ENCODE data around the gene CFAP298.

The CFAP298 gene

DNA sequence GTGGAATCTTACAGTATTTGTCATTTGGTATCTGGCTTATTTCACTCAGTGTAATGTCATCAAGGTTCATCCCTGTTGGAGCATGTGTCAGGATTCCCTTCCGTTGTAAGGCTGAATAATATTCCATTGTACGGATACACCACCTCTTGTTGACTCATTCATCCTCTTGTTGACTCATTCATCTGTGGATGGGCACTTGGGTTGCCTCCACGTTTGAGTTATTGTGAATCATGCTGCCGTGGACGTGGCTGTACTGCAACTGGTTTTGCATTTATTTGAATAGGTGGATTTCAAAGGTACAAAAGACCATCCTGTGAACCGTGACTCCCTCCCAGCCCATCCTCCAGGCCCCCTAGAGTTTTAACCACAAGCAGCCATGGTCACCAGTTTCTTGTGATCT, 15.0 kb downstream of the CFAP298 start:
- no peak for DNase-seq

DNA sequence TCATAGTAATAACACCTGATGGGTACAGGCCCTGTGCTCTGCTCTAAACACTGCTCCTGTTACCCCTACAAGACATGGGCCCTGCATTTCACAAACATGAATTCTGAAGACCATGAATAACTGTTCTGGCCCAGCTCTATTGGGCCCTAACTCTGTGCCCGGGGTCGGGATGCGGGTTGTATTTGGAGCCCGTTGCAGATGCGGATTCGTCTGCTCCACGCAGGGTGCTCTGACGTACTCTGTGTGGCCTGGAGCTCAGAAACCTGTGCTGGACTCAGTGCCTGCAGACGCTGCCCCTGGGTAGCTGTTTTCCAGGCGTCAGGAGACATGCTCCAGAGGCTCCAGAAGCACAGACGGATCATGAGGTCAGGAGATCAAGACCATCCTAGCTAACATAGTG, 16.7 kb downstream of the CFAP298 start:
- no peak for DNase-seq

DNA sequence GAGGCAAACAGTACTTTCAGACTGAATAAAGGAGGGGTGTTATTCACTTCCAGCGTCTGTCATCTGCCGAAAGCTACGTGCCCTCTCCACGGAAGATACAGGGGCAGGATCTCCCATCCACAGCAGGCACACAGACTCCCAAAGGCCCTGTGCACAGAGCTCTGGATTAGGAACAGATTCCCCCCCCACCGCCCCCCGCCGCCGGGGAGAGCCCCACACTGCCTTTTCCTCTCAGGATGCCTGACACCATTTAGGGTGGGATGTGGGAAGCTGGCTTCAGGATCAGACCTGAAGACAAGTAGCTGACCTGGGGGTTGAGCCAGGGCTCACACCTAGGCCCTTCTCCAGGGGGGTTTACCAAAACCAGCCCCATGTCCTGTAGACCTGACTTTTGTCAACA, 18.5 kb downstream of the CFAP298 start:
- no peak for DNase-seq

DNA sequence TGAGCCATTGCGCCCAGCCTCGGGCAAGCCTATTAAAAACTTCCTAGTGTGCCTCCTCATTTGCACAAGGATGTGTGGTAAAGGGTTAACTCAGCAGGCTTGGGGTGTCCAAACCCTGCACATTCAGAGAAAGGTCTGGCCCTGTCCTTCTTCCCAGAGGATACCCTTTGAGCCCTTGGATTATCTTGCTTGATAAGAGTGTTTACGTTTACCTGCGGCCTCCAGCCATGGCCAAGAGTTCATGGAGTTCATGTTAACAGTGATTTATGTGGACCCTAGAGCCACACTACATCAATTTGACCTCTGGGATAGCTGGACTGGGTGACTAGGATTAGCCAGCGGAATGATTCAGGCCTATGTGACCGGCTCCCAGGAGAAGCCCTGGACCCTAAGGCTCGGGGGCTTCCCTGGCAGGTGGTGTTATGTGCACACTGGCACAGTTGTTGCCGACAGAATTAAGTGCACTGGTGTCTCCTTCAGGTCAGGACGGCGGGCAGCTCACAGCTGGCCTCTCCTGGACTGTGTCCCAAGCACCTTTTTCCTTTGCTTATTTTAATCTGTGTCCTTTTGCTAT, 19.2 kb downstream of the CFAP298 start:
- no peak for DNase-seq

DNA sequence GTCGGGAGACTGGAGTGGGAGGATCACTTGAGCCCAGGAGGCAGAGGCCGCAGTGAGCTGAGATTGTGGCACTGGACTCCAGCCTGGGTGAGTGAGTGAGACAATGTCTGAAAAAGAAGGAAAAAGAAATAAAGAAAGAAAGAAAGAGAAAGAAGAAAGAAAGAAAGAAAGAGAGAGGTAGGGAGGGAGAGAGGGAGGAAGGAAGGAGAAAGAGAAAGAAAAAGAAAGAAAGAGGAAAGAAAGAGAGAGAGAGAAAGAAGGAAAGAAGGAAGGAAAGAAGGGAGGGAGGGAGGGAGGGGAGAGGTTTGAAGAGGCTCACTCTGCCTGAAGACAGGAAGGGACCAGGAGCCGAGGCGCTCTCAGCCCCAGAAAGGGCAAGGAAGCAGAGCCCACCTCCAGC, 22.0 kb downstream of the CFAP298 start:
- no peak for DNase-seq

DNA sequence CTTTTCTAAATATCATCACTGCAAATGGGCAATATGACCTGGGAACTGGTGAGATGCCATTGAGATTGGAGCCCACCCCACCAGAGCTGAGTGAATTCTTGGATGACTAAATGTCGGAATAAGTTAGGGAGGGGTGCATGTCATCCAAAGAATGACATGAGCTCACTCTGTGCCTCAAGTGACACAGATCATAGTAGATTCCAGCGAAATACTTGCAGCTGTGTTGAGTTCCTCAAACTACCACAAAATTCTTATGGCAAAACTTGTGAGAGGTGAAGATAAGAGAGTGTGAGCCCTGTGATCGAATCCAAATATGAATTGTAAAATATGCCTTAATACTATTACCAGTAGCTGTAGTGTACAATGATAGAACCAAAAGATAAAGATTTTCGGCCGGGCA, 24.5 kb downstream of the CFAP298 start:
- DNase-seq: no peak

DNA sequence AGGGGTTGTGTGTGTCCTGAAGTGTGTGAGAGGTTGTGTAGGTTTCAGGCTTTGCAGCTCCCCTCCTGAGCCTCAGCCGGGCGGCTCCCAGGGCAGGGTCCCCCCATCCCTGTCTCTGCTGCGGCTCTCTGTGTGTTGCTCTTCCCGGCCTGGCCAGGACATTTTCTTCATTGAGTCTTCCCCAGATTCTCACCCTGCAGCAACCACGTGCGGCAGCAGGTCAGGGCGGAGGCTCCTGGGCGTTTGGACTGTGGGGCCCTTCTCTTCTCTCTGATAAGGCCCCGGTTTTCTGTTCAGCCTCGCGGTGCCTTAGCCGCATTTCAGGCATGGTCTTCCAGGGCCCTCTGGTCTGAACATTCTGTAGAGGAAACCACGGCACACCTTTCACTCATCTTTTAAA, 25.1 kb downstream of the CFAP298 start:
- no peak for DNase-seq

DNA sequence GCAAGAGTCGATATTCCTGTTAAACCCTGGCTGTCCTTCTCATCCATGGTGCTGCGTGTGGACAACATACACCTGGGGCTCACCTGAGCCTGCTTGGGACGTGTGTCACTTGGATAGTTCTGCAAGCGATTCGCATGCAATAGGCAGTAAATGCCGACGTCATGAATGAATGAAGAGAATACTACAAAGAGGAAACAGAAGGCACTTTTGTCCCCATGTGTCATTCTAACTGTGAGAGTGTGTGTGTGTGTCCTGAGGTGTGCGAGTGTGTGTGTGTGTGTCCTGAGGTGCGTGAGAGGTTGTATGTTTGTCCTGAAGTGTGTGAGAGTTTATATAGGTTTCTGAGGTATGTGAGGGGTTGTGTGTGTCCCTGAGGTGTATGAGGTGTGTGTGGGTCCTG, 26.2 kb downstream of the CFAP298 start:
- no peak for DNase-seq

DNA sequence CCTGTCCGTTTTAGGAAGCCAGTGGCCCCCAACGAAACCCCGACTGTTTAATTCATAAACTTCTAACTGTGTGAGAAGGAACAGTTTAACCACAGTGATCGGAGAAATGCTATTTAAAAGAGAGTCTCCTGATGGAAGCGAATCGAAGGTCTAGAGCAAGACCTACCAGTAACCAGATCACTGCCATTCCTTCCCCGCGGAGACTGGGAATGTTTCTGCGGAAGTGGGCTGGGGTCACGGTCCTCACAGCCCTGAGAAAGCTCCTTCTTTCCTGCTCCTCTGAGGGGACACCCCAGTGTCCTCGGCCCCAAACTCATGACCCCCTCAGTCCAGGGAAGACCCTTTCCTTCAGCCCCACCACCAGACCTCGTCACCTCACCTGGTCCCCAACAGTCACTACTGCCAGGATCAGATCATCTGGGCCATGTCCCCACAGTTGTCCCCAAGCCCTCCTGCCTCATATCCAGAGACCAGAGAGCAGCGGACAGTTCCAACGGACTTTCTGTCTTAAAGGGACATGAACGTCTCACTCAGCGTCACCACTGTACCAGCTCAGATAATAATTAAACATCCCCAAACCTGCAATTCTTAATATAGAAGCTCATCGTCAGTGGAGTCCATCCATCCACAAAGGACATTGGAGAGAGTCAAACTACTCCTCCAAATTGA, 27.0 kb downstream of the CFAP298 start, which contains the start of gene TCP10L:
Gene TCP10L (minus strand): TSS at position 482 of the 669 bp plus-strand sequence. CDS start 1,219 bp downstream, outside the sequence.
- no peak for DNase-seq

DNA sequence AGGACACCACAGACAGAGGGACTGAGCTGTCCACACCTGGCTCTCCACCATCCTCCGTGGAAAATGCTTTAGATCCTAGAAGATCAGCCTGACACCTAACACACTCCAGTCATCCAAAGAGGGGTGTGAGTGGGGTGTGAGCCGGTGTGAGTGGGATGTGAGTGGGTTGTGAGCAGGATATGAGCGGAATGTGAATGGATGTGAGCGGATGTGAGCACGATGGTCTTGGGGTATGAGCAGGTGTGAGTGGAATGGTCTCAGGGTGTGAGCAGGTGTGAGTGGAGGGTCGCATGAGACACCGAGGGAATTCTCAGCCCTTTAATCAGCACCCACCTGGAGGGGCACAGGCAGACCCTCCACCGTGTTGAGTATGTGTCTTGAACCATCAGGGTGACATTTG, 27.7 kb downstream of the CFAP298 start:
- DNase-seq: no peak

DNA sequence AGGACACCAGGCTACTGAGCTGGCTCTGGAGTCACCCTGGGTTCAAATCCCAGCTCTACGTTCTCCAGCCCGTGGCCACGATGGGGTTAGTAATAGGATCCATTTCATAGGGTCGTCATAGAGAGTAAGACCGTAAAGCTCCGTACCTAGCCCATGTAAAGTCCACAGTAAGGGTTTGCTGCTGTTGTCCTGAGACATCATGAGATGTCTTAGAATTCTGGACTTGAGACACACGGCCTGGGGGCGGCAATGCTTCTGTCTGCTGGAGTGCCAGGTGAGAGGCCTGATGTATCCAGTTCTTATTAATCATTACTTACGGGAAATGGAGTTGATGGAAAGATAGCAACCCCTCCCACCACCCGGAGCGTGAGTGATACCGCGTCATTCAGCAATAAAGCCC, 30.4 kb downstream of the CFAP298 start:
- no peak for DNase-seq

DNA sequence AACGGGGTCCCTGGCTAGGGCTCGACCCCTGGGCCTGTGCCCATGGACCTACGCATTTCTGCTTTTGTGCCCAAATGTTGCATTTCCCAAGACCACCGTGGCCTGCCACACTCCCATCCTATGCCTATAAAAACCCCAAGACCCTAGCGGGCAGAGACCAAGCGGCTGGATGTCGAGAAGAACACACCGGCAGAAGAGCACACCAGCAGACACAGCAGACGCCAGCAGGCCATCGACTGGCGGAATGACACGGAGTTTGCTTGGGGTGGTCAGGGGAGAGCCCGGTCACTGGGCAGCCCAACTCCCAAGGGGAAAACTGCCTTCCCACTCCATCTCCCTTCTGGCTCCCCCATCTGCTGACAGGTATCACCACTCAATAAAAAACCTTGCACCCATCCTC, 31.2 kb downstream of the CFAP298 start:
- no peak for DNase-seq

DNA sequence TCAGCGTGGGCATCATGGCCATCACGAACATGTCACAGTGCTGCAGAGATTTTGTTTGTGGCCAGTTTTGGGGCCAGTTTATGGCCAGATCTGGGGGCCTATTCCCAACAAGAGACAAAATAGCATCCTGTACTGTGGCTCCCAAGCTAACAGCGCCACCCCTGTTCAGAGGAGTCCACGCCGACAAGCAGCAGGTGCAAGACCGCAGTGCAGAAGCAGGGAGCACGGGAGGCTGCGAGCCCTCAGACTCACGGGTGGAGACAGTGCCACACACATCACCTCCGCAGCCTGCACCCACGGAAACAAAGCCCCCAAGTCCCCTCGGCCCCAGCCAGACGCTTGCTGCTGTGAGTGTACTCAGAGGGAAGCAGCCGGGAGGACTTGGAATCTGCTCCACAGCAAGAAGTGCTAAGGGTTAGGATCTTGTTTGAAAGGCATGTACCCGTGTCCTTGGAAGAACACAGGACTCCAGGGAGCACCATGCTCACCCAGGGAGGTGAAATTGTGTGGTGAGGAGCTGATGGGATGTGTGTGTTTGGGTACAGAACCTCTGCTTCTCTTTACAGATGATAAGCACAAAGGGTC, 34.0 kb downstream of the CFAP298 start:
- no peak for DNase-seq

DNA sequence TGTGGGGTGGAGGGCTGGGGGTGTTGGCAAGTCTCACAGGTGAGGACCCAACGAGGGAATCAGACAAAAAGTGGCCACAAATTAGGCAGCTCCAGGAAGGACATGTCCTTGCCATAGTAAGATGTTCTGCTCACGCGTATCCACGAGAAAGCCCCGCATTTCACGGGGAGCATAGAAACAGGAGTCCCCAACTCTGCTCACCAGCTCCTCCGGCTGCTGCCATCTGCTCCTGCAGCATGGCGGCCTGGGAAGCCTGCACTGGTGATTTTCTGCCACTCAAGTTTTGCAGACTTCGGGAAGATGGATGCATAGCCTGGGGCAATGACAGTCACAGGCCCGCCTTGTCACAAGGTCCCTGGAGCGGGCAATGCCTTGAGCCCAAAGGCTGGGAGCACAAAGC, 36.2 kb downstream of the CFAP298 start:
- DNase-seq: no peak

DNA sequence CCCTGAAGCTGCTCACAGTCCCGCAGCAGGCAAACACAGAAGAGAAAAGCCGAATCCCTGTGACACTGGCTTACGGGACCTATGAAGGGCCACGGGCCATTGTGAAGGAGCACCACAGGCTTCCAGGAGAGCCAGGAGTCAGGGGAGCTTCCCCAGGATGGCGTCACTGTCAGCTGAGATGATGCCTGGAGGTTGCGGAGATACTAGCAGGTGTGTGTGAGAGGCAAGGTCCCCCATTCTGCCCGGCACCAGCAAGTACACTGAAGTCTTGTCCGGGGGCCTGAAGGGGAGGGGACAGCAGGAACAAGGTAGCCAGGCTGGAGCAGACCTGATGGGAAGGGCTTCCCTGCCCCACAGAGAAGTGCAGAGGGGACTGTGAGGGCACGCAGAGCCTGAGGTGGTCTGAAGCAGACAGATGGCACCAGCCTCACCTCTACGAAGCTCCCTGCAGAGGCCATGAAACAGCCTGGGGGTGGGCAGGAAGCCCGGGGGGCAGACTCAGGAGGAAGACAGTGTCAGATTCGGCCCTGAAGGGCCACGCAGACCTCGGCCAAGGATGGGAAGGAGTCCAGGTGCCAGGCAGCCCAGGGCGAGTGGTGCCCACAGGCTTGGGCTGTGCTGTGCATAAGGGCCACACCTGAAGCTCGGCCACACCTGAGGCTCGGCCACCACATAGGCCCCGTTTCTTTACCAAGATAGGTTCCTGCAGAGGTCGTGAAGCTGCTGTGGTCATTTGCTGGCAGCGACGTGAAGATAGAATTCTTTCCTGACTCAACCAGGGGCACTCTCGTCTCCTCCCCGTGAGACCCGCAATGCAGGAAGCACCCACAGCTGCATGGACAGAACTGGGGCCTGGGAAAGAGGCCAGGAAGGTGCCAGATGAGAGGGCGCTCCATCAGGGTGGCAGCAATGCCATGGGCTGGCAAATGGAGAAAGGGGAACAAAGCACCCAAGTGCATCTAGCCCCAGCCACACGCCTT, 36.9 kb downstream of the CFAP298 start:
- DNase-seq: no peak

DNA sequence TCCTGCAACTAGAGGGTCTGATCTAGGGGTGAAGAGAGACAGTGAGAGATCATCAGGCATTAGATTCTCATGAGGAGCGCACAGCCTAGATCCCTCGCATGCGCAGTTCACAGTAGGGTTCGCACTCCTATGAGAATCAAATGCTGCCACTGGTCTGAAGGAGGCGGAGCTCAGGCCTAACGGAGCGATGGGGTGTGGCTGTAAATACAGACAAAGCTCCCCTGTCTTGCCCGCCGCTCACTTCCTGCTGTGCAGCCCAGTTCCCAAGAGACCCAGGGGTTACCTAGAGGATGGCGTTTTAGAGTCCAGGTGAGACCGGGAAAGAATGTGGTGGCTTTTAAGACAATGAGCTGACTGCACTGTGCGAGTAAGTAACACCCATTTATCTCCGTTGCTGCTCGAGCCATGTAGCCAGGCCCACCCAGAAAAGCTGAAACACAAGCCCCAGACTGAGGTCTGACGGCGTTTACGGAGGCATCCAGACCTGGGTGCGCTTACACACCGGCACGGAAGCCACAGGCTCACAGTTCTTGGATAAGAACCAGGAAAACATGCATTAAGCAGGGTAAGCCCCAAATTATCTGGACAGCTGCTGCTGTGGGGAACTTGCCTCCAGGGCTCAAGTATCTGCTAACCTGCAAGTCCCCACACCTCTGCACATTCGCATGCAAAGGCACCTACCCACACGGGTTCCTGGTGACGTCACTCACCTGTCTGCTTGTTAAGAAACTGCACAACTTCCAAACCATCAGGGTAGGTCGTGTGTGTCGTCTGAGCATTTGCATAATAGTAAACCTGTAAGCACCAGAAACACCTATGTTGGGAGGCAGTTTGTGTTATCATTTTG, 39.4 kb downstream of the CFAP298 start:
- DNase-seq: no peak

DNA sequence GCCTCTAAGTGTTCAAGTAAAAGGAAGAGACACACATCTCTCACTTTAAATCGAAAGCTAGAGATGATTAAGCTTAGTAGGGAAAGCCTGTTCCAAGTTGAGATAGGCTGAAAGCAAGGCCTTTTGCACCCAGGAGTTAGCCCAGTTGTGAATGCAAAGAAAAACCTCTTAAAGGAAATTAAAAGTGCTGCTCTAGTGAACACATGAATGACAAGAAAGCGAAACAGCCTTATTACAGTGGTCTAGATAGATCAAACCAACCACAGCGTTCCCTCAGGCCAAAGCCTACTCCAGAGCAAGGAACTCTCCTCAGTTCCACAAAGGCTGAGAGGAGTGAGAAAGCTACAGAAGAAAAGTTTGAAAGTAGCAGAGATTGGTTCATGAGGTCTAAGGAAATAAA, 41.7 kb downstream of the CFAP298 start:
- no peak for DNase-seq

DNA sequence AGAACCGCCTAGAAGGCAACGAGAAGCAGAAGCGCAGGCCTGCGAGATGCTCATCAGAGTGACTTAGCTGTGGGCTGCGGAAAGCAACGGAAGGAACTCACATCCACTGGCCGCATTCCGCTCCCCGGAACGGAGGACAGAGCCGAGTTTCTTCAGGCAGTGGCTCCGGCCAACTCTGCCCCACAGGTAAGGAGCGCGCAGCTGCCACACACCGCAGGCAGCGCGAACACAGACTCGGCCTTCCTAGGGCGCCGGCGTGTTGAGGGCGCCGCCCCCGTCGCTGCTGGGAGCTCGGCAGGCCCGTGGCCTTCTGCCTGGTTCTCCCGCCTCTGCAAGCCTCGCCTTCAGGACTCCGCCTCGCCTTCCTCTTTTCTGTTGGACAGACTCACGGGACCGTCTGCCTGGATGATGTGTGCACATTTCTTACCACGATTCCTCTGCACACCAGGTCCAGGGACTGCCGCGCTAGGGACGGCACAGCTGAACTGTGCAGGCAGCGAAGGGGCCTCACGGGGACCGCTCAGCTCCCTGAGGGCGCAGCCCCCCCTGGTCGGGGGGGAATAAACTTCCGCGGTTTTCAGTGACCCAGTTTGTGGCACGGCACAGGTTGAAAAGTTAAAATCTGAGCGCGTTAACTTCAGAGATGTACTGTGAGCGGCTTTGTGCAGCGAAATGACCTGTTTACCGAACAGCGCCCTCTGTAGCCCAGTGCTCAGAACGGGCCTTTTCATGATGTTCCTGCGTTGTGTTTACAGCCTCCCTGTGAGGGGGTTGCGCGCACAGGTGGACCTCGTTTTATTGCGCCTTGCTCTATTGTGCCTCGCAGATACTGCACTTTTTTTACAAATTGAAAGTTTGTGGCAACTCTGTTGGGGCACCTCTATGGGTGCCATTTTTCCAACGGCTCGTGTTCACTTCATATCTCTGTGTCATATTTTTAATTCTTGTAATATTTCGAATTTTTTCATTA, 42.6 kb downstream of the CFAP298 start:
- DNase-seq: peak; percentile 59

DNA sequence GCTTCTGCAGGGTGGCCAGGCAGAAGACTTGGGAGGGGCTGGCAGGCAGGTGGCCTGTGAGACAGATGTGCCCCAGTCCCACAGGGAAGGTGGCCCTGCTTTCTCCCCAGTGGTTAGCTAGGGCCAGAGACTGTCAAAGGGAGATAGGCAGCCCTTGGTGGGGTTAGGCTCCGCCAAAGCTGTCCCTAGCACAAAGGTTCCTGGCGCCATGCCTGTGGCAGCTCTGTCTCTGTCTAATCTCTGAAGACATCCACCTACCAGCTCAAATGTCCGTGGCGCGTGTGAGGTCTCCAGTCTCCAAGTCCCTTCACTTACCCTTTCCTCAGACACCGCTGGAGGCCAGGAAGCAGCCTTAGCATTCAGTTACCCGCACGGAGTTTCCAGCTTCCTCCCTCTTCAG, 44.6 kb downstream of the CFAP298 start:
- DNase-seq: no peak

DNA sequence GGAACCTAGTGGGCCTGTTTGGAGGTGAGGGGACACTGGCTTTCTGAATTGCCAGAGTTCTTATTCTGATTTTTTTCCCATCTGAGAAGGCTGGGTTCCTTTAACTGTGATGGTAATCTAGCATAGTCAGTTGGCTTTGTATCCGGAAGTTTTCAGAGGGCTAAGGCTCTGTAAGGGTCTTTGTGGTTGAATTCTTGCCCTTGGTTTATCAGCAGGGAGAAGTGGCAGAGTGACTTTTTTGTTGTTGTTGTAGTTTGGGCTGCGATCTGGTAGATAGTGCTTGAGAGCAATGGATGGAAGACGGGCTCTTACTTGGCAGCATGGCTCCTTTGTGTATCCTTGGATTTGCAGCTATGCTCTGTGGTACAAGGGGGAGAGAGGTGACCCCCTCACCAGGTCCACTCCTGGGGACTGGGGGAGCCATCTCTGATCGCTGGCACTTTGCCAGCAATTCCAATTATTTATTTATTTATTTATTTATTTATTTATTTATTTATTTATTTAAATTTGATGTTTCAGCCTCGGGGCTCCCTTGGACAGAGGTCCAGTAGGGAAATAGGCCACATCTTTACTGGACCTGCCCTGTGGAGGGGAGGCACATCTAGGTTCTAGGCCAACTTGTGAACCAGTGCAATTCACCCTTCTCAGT, 45.3 kb downstream of the CFAP298 start:
- no peak for DNase-seq
